Measurements from ENCODE around the gene THAP7.

GRCh38 chr22:20996598-20997535 is 5.1 kb downstream of the THAP7 start:
- TF ChIP-seq CTCF (IDR thresholded peaks at IDR 0.05; ENCODE audit: insufficient read depth, low read depth, low read length) = no peak
- TF ChIP-seq EZH2 (IDR thresholded peaks at IDR 0.05; ENCODE audit: insufficient read depth, low read length) = no peak
